H1 (cell line): Measurements from ENCODE around the gene ZNF23. TPM values are rescaled to one million over a fixed set of nuclear protein-coding genes. Genes with fewer than 3 reads are reported as not detected.

Experiments used
- CHD2 ChIP-seq: IDR thresholded peaks from 2 replicates; pipeline ENCODE4 v1.6.1; 2012; ENCODE audit warnings: low read length, improper control_type of control experiment
- polyA plus RNA-seq, 7 experiments: library from polyadenylated mRNA; depleted of rRNA in 3 of 7; stranded (reverse) in 5 of 7; unstranded in 2 of 7; fragments of >200 nt in 5 of 7; fragments of 200-250 nt in 2 of 7; gene quantifications; 1 replicate in 5 of 7; 2 replicates in 1 of 7; 4 replicates in 1 of 7; pipeline versions ENCODE4 v1.2.1 to v1.2.3, GENCODE V29; 2011 to 2013; ENCODE audit warnings: missing spikeins in 2 of 7, mixed read lengths in 2 of 7
- total RNA-seq: library from RNA; stranded (reverse); fragmentation: NEBNext Ultra II Directional; extraction: Animal tissue kit (Norgen Biotek cat#: 25700); gene quantifications from 2 replicates; pipeline ENCODE4 v1.2.1, GENCODE V29; 2021
- TF ChIP-seq, protein P1 (sequence below), 3 experiments: IDR thresholded peaks; 1 replicate in 2 of 3; 2 replicates in 1 of 3; pipeline versions ENCODE4 v1.5.1 to v1.6.1; 2011; ENCODE audit warnings: low read length in 3 of 3, mild to moderate bottlenecking in 3 of 3, inconsistent platforms in 2 of 3, low read depth in 1 of 3, moderate library complexity in 1 of 3; ENCODE audit not compliant: insufficient read depth in 1 of 3; ENCODE audit errors: control extremely low read depth in 1 of 3
- TF ChIP-seq, protein P2 (sequence below): IDR thresholded peaks from 2 replicates; pipeline ENCODE4 v1.6.1; 2012; ENCODE audit warnings: inconsistent platforms

Gene ZNF23
- total and polyA plus RNA-seq, 2 of the 8 experiments (the other 6 are each of a cell fraction or from before 2014, with no cell fraction given): 2.4 to 10.2 TPM

DNA sequence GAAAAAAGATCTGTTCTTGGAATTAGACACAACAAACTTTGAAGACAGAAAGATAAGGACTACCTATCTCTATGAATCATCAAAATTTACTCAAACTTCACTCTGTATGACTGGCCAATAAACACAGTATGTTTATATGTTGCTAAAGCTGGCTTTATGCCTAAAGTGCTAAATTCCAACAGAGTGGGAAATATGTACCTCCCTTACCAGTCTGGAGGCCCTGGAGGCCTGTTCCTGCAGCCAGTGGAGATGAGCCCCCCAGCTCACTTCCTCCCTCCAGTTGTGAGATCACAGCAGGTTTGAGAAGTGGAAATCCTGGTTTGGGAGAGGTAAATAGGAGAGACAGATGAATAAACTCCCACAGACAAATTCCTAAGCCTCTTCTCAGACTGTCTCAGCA, 9.0 kb downstream of the ZNF23 start (continued):
- TF ChIP-seq, protein P1, sequence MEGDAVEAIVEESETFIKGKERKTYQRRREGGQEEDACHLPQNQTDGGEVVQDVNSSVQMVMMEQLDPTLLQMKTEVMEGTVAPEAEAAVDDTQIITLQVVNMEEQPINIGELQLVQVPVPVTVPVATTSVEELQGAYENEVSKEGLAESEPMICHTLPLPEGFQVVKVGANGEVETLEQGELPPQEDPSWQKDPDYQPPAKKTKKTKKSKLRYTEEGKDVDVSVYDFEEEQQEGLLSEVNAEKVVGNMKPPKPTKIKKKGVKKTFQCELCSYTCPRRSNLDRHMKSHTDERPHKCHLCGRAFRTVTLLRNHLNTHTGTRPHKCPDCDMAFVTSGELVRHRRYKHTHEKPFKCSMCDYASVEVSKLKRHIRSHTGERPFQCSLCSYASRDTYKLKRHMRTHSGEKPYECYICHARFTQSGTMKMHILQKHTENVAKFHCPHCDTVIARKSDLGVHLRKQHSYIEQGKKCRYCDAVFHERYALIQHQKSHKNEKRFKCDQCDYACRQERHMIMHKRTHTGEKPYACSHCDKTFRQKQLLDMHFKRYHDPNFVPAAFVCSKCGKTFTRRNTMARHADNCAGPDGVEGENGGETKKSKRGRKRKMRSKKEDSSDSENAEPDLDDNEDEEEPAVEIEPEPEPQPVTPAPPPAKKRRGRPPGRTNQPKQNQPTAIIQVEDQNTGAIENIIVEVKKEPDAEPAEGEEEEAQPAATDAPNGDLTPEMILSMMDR (IDR thresholded peaks at IDR 0.05; ENCODE audit: control extremely low read depth in 1 of 3, insufficient read depth in 1 of 3, low read depth in 1 of 3, low read length in 3 of 3): no peak
- TF ChIP-seq, protein P2, sequence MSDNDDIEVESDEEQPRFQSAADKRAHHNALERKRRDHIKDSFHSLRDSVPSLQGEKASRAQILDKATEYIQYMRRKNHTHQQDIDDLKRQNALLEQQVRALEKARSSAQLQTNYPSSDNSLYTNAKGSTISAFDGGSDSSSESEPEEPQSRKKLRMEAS: no peak
- TF ChIP-seq CHD2: no peak
